IMR-90 (cell line): ENCODE data around the gene DEFB131A. TPM values are rescaled to one million over a fixed set of nuclear protein-coding genes. Genes with fewer than 3 reads are reported as not detected.
"Not testable (repeated sequence)": the region's sequence is repeated elsewhere in the genome, so short reads cannot be mapped to it uniquely, and the experiment has no call there.

ENCODE experiments used
- ATAC-seq: fragments of 200-7000 bp; cut with Tn5 transposase; 2 replicates; pipeline ENCODE4 v1.9.1; 2020; ENCODE audit warnings: low read depth, mild to moderate bottlenecking, moderate library complexity
- BruUV-seq: library from RNA; stranded (reverse); fragments of 400-500 nt; replicated peaks from 2 replicates; lab custom pipeline; 2021; lab: Mats Ljungman, UMichigan
- CTCF ChIA-PET: fragments of 300-600 bp; formaldehyde crosslinking; extraction: SDS; loops from one replicate; lab custom pipeline; 2021; ENCODE audit warnings: antibody characterized with exemption; lab: Yijun Ruan, JAX
- POLR2A ChIA-PET: fragments of 300-600 bp; sonication (Branson Sonifier 250); formaldehyde crosslinking; loops from one replicate; lab custom pipeline; 2022; ENCODE audit warnings: antibody characterized with exemption; ENCODE audit not compliant: unreplicated experiment; lab: Charles Lee
- DNase-seq: peaks from one replicate; pipeline ENCODE4 v3.0.0; 2013
- H2AFZ ChIP-seq: replicated peaks from 2 replicates; pipeline ENCODE3; 2013; ENCODE audit warnings: low read length, mild to moderate bottlenecking; ENCODE audit not compliant: poor library complexity
- H2AK5ac ChIP-seq: 2 replicates; pipeline ENCODE4 v1.6.1; 2013; ENCODE audit warnings: low read depth, low read length, inconsistent platforms
- H2AK9ac ChIP-seq: replicated peaks from 2 replicates; pipeline ENCODE3; 2013; ENCODE audit warnings: mild to moderate bottlenecking, low read depth, low read length, moderate library complexity; ENCODE audit not compliant: poor library complexity
- H2BK120ac ChIP-seq: 2 replicates; pipeline ENCODE4 v1.6.1; 2013; ENCODE audit warnings: low read depth, low read length, inconsistent platforms
- H2BK15ac ChIP-seq: 3 replicates; pipeline ENCODE4 v1.6.1; 2013; ENCODE audit warnings: low read depth, low read length, inconsistent platforms
- H2BK20ac ChIP-seq: 2 replicates; pipeline ENCODE4 v1.6.1; 2013; ENCODE audit warnings: low read depth, mild to moderate bottlenecking, inconsistent platforms, low read length, moderate library complexity
- H2BK5ac ChIP-seq: 2 replicates; pipeline ENCODE4 v1.6.1; 2013; ENCODE audit warnings: mild to moderate bottlenecking, low read depth, low read length, inconsistent platforms; ENCODE audit not compliant: poor library complexity, severe bottlenecking
- H3K14ac ChIP-seq: replicated peaks from 2 replicates; pipeline ENCODE4 v1.6.1; 2013; ENCODE audit warnings: low read depth, low read length, inconsistent platforms
- H3K18ac ChIP-seq: 2 replicates; pipeline ENCODE4 v1.6.1; 2013; ENCODE audit warnings: low read depth, low read length, control low read depth
- H3K23ac ChIP-seq: 2 replicates; pipeline ENCODE4 v1.6.1; 2013; ENCODE audit warnings: low read depth, low read length, inconsistent platforms
- H3K27ac ChIP-seq: 2 replicates; pipeline ENCODE4 v1.5.1; 2013; ENCODE audit warnings: mild to moderate bottlenecking, control low read depth, low read length; ENCODE audit not compliant: insufficient read depth
- H3K27me3 ChIP-seq: 2 replicates; pipeline ENCODE4 v1.6.1; 2013; ENCODE audit warnings: low read length; ENCODE audit not compliant: control insufficient read depth, insufficient read depth
- H3K36me3 ChIP-seq: 2 replicates; pipeline ENCODE4 v1.6.1; 2013; ENCODE audit warnings: low read length, mixed read lengths; ENCODE audit not compliant: control insufficient read depth, insufficient read depth
- H3K4ac ChIP-seq: 2 replicates; pipeline ENCODE4 v1.6.1; 2013; ENCODE audit warnings: low read depth, low read length, inconsistent platforms
- H3K4me1 ChIP-seq: 2 replicates; pipeline ENCODE4 v1.6.1; 2013; ENCODE audit warnings: low read length, mixed read lengths; ENCODE audit not compliant: control insufficient read depth, insufficient read depth
- H3K4me2 ChIP-seq: 2 replicates; pipeline ENCODE4 v1.6.1; 2013; ENCODE audit warnings: low read depth, mild to moderate bottlenecking, control low read depth, low read length, moderate library complexity
- H3K4me3 ChIP-seq: 2 replicates; pipeline ENCODE4 v1.5.1; 2013; ENCODE audit warnings: low read depth, mild to moderate bottlenecking, control low read depth, low read length, moderate library complexity; ENCODE audit not compliant: insufficient read depth
- H3K56ac ChIP-seq: 2 replicates; pipeline ENCODE4 v1.6.1; 2013; ENCODE audit warnings: low read length, inconsistent platforms; ENCODE audit not compliant: insufficient read depth; ENCODE audit errors: extremely low read depth
- H3K79me1 ChIP-seq, 2 experiments: 2 replicates each; pipeline ENCODE4 v1.6.1; 2013; ENCODE audit warnings: low read length in 2 of 2, inconsistent platforms in 1 of 2, low read depth in 1 of 2
- H3K9ac ChIP-seq: 2 replicates; pipeline ENCODE4 v1.6.1; 2013; ENCODE audit warnings: low read depth, low read length, control low read depth
- H3K9me1 ChIP-seq: 2 replicates; pipeline ENCODE4 v1.6.1; 2013; ENCODE audit warnings: low read length, inconsistent platforms; ENCODE audit not compliant: insufficient read depth
- H3K9me3 ChIP-seq: 2 replicates; pipeline ENCODE4 v1.6.1; 2013; ENCODE audit warnings: low read length; ENCODE audit not compliant: control insufficient read depth, insufficient read depth
- H4K20me1 ChIP-seq: 2 replicates; pipeline ENCODE4 v1.6.1; 2013; ENCODE audit warnings: low read length, inconsistent platforms; ENCODE audit not compliant: insufficient read depth
- H4K5ac ChIP-seq: 2 replicates; pipeline ENCODE4 v1.6.1; 2013; ENCODE audit warnings: mild to moderate bottlenecking, low read depth, low read length, control low read depth
- H4K8ac ChIP-seq, 2 experiments: 2 replicates each; pipeline ENCODE4 v1.6.1; 2013; ENCODE audit warnings: low read depth in 2 of 2, low read length in 2 of 2, control low read depth in 1 of 2, inconsistent platforms in 1 of 2
- H4K91ac ChIP-seq: 2 replicates; pipeline ENCODE4 v1.6.1; 2013; ENCODE audit warnings: low read depth, low read length, inconsistent platforms; ENCODE audit not compliant: insufficient read depth
- WGBS, 2 experiments: methylation state at CpG; one replicate each; pipeline versions ENCODE4 v1.1.5 to v1.1.7; 2013; ENCODE audit warnings: missing lambda C conversion rate in 2 of 2; ENCODE audit not compliant: insufficient read length in 1 of 2; ENCODE audit errors: extremely low coverage in 2 of 2; 5-methylcytosine and 5-hydroxymethylcytosine counted together
- dilution Hi-C: fragments of 300-500 bp; cut with HindIII; formaldehyde crosslinking; loops from one replicate; pipeline ENCODE4 v1.14.3; 2018; ENCODE audit warnings: low sequenced_read_pairs; ENCODE audit not compliant: unreplicated experiment
- in situ Hi-C: fragments of 300-500 bp; cut with MboI; formaldehyde crosslinking; loops from 3 replicates; pipeline ENCODE4 v1.14.3; 2019; ENCODE audit warnings: low sequenced_read_pairs, inconsistent platforms, mixed read lengths
- intact Hi-C: fragments of 100-400 bp; cut with micrococcal nuclease; formaldehyde crosslinking; loops from 2 replicates; pipeline ENCODE4 v1.10.0; 2022
- polyA plus RNA-seq, 3 experiments: library from polyadenylated mRNA; depleted of rRNA; stranded (reverse); fragments of >200 nt; gene quantifications; 2 replicates each; pipeline ENCODE4 v1.2.3, GENCODE V29; 2012; ENCODE audit warnings: low replicate concordance in 1 of 3
- total RNA-seq: library from RNA; depleted of rRNA; stranded (reverse); fragments of >200 nt; gene quantifications from 2 replicates; pipeline ENCODE4 v1.2.3, GENCODE V29; 2012

Gene DEFB131A
- total and polyA plus RNA-seq, 2 of the 4 experiments (the other 2 are of a cell fraction): not detected

- H3K18ac ChIP-seq, H2BK5ac ChIP-seq, H3K23ac ChIP-seq, H4K8ac ChIP-seq, H2AK9ac ChIP-seq, H2BK20ac ChIP-seq, H3K27ac ChIP-seq, H3K27me3 ChIP-seq, H3K4me2 ChIP-seq, H3K4ac ChIP-seq, DNase-seq, H3K36me3 ChIP-seq, H3K4me3 ChIP-seq, H3K4me1 ChIP-seq, in situ Hi-C loops, H3K9me3 ChIP-seq, H2AFZ ChIP-seq, H2AK5ac ChIP-seq, H2BK120ac ChIP-seq, H2BK15ac ChIP-seq, H3K9ac ChIP-seq, H3K14ac ChIP-seq, ATAC-seq, POLR2A ChIA-PET, H3K9me1 ChIP-seq, H3K79me1 ChIP-seq, intact Hi-C loops, H4K20me1 ChIP-seq, H4K91ac ChIP-seq, CTCF ChIA-PET, BruUV-seq, H3K56ac ChIP-seq, H4K5ac ChIP-seq, dilution Hi-C loops: not testable (repeated sequence)
- 80% methylated on average over 1 of the region's 11 CpGs; no CpG with 5 or more reads in 1 of the 2 experiments for WGBS, 2 experiments
Observed at GRCh38 chr4:9494256-9495035, 50.2 kb downstream of the DEFB131A start.

DNA sequence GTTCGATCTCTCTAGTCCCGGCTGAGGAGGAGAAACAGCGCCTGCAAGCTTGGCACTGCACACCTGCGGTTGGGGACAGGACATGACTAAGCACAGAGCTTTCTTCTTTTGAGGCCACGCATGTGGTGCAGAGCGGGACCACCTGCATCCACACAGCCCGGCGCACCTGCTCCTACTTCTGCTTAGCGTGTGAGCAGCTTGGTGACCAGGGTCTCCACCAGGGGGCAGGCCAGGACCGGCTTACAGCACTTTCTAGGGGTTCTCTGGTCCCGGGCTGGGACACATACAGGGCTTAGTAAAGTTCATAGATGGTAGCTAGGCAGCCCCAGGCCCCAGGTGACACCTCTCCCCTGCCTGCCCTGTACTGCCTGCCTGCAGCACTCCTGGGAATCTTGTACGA, 51.2 kb downstream of the DEFB131A start:
- H4K5ac ChIP-seq, H3K56ac ChIP-seq, H3K4ac ChIP-seq, POLR2A ChIA-PET, intact Hi-C loops, H2BK15ac ChIP-seq, in situ Hi-C loops, H3K23ac ChIP-seq, H4K8ac ChIP-seq, ATAC-seq, H3K4me2 ChIP-seq, H3K4me1 ChIP-seq, H3K9me3 ChIP-seq, H3K36me3 ChIP-seq, H2AFZ ChIP-seq, H2BK5ac ChIP-seq, H2AK5ac ChIP-seq, H3K9ac ChIP-seq, H2BK20ac ChIP-seq, dilution Hi-C loops, H3K79me1 ChIP-seq, H3K14ac ChIP-seq, BruUV-seq, H4K20me1 ChIP-seq, H4K91ac ChIP-seq, H3K27ac ChIP-seq, H3K18ac ChIP-seq, H2AK9ac ChIP-seq, H3K9me1 ChIP-seq, DNase-seq, H2BK120ac ChIP-seq, H3K4me3 ChIP-seq, H3K27me3 ChIP-seq, CTCF ChIA-PET: not testable (repeated sequence)
- WGBS, 2 experiments: no CpG with 5 or more reads among the region's 12 CpGs
